Activated CD8-positive, alpha-beta memory T cell treated with anti-CD3 and anti-CD28 coated beads for 4 hours (primary cell): ENCODE measurements around the gene ZNF385C.

Experiments
- DNase-seq, 2 donors: peaks; one replicate each; pipeline ENCODE4 v3.0.0-alpha.2; 2020; ENCODE audit warnings: low read depth in 2 of 2

Gene ZNF385C

DNA sequence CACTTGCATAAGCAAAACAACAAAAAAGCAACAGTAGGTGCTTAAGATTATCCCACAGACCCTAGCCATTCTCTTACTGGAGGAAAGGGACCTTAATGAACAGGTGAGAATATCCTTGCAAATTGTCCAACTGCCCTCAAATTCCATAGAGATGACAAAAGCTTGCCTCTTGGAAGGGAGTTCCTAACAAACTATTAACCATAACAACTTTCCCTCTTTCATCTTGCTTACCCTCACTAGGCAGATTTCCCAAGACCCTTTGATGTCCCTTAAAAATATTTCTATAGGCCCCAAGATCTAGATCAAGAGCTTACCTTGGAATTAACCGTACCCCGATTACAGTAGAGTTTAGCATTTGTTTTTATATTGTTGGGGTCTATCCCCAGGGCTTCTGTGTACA, 109.9 kb downstream of the ZNF385C start:
- DNase-seq, result no peak

DNA sequence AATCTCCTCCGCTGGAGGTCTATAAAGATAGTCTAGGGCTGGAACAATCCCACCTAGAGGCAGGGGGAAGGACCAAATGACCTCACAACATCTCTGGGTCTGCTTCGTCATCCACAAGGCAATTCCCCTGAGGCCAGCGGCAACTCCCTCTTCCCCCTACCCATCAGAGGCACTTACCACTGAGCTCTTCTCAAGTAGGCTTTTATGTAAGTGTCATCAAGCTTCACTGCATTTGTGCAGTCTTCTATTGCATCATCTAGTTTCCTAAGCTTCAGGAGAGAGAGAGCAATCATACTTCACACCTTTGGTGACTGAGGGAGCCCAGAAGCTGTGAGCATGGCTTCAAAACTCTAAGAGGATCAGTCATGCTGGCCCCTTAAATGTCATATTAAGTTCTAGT, 110.6 kb downstream of the ZNF385C start:
- no peak for DNase-seq

DNA sequence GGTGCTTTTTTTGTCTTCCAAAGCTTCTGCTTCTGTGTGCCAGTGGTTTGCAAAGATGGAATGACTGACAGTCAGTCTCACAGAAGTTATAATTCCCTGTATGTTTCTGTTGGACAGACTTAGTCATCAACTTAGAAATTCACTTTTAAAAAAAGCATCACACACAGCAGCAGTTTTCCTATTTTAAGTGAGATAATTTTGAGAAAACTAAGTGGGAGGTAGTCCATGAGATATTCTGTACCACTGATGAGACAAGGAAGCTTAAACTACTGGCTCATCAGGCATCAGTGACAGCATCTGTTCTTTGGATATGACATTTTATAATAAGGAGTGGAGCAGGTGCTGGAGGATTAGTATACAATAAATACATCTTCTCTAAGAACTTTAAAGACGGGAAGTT, 111.6 kb downstream of the ZNF385C start:
- DNase-seq, result no peak

DNA sequence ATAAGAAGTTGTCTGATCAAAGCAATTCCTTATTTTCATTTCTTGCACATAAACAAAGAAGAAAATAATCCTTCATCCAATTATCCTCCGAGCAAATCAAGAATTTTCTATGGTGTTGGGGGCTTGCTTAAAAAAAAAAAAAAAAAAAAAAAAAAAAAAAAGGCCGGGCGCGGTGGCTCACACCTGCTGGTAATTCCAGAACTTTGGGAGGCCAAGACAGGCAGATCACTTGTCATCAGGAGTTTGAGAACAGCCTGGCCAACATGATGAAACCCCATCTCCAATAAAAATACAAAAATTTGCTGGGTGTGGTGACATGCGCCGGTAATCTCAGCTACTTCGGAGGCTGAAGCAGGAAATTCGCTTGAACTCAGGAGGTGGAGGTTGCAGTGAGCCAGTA, 112.4 kb downstream of the ZNF385C start:
- no peak for DNase-seq

DNA sequence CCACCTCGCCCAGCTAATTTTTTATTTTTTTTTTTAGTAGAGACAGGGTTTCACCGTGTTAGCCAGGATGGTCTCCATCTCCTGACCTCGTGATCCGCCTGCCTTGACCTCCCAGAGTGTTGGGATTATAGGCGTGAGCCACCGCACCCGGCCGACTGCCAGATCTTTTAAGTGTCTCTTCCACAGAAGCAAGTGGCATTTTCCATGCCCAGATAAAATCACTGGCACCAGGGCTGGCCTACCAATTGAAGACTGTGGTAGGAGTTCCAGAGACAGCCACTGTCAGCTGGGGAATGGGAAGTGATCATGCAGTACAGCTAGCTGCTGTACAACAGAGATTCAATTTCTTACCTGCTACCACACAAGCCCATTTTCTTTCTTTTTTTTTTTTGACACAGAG, 113.8 kb downstream of the ZNF385C start:
- DNase-seq, result no peak

DNA sequence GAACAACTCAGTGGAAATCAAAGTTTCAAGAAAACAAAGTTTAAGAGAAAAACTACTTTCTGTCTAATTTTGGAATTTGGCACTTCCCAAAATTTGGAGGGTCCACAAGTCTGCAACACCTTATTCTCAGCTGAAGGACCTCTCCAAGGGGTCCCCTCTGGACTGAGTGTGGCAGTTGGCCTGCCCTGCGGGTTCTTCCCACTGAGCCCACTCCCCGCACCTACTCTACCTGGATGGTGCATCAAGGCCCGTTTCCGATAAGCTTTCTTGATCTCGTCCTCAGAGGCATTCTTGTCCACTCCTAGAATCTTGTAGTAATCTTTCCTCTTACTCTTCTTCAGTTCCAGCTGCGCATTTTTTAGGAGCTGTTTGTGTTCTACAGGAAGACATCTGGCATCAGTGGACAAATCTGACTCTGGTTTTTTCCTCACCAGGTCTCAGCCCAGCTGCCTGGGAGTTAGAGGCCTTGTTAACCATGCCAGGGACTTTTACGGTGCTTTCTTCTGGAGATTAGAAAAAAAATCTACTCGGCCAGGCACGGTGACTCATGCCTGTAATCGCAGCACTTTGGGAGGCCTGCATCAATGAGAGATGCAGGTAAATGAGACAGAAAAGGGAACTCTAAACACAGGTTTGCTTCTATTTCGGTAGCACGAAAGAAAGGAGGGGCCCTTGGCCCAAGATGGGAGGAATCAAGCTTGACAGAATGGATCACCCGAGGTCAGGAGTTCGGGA, 116.1 kb downstream of the ZNF385C start:
- DNase-seq, result no peak

DNA sequence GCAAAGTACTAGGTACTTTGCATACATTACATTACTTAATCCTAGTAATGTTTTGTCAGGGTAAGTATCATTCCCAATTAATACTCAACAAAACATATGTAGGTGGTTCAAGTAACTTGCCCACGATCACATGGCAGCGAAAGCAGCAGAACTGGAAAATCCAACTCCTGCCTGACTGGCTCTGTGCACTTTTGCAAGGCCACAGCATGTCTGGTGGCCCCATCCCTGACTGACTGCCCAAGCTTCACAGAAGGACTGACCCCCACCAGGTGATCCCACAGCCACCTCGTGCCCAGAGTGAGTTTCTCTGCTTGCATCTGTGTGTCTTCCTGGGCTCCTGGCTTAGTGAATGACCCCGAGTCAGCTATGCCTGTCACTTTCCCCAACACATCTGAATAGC, 120.3 kb downstream of the ZNF385C start:
- no peak for DNase-seq

DNA sequence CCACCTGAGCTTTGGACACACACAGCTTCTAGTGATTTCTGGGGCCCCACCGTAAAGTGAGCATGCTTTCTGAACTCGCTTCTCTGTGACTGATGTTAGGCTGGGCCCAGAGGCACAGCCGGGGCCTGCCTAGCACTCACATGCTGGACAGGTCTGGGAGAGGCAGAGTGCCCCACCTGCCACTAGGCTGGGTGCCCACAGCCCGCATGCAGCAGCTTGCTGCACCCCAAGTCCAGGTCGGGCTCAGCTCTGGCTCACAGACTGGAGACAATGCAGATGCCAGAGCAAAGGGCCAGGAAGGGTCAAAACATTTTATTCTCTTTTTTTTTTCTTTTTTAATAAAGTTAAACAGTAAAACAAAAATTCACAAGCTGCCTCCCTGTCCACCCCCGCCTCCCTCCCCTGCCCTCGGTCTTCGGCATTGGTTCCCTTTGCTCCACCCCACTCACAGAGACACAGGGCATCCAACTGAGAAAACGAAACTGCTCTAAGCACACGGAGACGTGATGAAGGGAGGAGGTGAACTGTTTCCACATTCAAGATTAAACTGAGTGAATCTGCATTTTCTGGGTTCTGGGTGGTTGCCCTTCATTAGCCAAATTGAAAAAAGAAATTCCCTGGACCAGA, 122.0 kb downstream of the ZNF385C start:
- DNase-seq, result no peak
